ENCODE results near the gene LY6G5C. TPM values are rescaled to one million over a fixed set of nuclear protein-coding genes. Genes with fewer than 3 reads are reported as not detected.
A peak's percentile ranks its signal among the peaks of the same experiment; 100 is the strongest.

LY6G5C gene
- total and polyA plus RNA-seq, 9 of the 15 experiments (the other 6 are each of a cell fraction or from before 2014, with no cell fraction given): 0.10 to 0.67 (median 0.46) TPM; not detected in 4

- TF ChIP-seq LEF1 (IDR thresholded peaks at IDR 0.05): peak; percentile 95
- TF ChIP-seq RAD21 (CRISPR knock-in tag; conservative IDR thresholded peaks at IDR 0.05 in 1 of 2, IDR thresholded peaks at IDR 0.05 in 1 of 2): peak; percentile 34 to 44
- TF ChIP-seq ESRRB (CRISPR knock-in tag; IDR thresholded peaks at IDR 0.05; ENCODE audit: borderline replicate concordance): 0 out of 2 replicates have a peak, but pooled peaks have one; percentile 2
- peak; percentile 97 for TF ChIP-seq SMARCA5 (IDR thresholded peaks at IDR 0.05)
- TF ChIP-seq ZFX (CRISPR knock-in tag; IDR thresholded peaks at IDR 0.05): peak; percentile 38; the same call in 1 of the 2 replicates
- TF ChIP-seq PRMT5 (CRISPR knock-in tag; IDR thresholded peaks at IDR 0.05): no peak
- peak; percentile 77 for TF ChIP-seq MBD2 (IDR thresholded peaks at IDR 0.05; ENCODE audit: borderline replicate concordance, low read depth)
- TF ChIP-seq HNRNPUL1 (IDR thresholded peaks at IDR 0.05; ENCODE audit: low read length): peak; percentile 36; the same call in 1 of the 2 replicates
- peak; percentile 36; the same call in 1 of the 2 replicates for TF ChIP-seq EHMT2 (IDR thresholded peaks at IDR 0.05)
- TF ChIP-seq GATAD2B (IDR thresholded peaks at IDR 0.05; ENCODE audit: borderline replicate concordance): peak; percentile 8; the same call in 1 of the 2 replicates
- TF ChIP-seq KLF10 (CRISPR knock-in tag; IDR thresholded peaks at IDR 0.05): 0 out of 2 replicates have a peak, but pooled peaks have one; percentile 53
- peak; percentile 68 for TF ChIP-seq THAP12 (CRISPR knock-in tag; IDR thresholded peaks at IDR 0.05)
- TF ChIP-seq ZNF668 (CRISPR knock-in tag; IDR thresholded peaks at IDR 0.05): peak; percentile 83; the same call in 1 of the 2 replicates
- TF ChIP-seq NCOA6 (IDR thresholded peaks at IDR 0.05): no peak
- peak; percentile 93 for TF ChIP-seq CCNT2 (IDR thresholded peaks at IDR 0.05; ENCODE audit: borderline replicate concordance, extremely low read depth, insufficient read length, low read depth, low read length)
- TF ChIP-seq NFE2 (IDR thresholded peaks at IDR 0.05; ENCODE audit: low read depth): peak; percentile 97
- TF ChIP-seq ZBTB12 (CRISPR knock-in tag; IDR thresholded peaks at IDR 0.05): peak; percentile 16; the same call in 1 of the 2 replicates
- TF ChIP-seq CTBP1 (IDR thresholded peaks at IDR 0.05; ENCODE audit: borderline replicate concordance): peak; percentile 97
- peak; percentile 71 for TF ChIP-seq ZNF583 (CRISPR knock-in tag; IDR thresholded peaks at IDR 0.05)
- no peak for TF ChIP-seq ZNF384 (IDR thresholded peaks at IDR 0.05; ENCODE audit: low read depth, low read length)
- TF ChIP-seq ZZZ3 (IDR thresholded peaks at IDR 0.05): no peak
- TF ChIP-seq MNT (conservative IDR thresholded peaks at IDR 0.05): peak in 1 of 2 experiments; percentile 87; a peak in 2 of 4 replicates
- 0 out of 2 replicates have a peak, but pooled peaks have one; percentile 36 for TF ChIP-seq TAF7 (tag; IDR thresholded peaks at IDR 0.05)
- TF ChIP-seq PHF8 (IDR thresholded peaks at IDR 0.05; ENCODE audit: borderline replicate concordance, low read length): peak; percentile 55; the same call in 1 of the 2 replicates
- no peak for TF ChIP-seq ZNF143 (CRISPR knock-in tag; IDR thresholded peaks at IDR 0.05)
Measured at GRCh38 chr6:31690231-31691077, 9.6 kb upstream of the LY6G5C start (continued).
